ENCODE data around the gene KIF15. TPM values are rescaled to one million over a fixed set of nuclear protein-coding genes. Genes with fewer than 3 reads are reported as not detected.
A peak's percentile ranks its signal among the peaks of the same experiment; 100 is the strongest.
"Not testable (repeated sequence)": the region's sequence is repeated elsewhere in the genome, so short reads cannot be mapped to it uniquely, and the experiment has no call there.

The KIF15 gene
- total and polyA plus RNA-seq, 4 experiments from 2014 or later, result 0.19 to 0.38 TPM; not detected in 2

DNA sequence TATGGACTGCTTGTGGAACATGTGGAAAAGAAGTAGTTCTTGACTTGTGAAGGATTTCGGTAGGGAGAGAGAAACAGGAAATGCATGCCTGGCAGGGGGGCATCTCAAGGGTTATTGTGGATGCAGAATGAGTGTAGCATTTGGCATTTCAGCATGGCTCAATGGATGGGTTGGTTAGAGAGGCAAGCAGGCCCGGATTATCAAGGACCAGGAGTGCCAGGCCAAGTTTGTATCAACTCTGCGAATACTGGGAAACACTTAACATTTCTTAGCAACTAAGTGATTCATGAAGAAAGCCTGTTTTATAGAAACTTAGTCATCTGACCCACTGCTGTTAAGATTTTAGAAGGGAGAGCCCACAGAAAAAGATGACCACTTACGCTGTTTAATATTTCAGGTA, 33.6 kb downstream of the KIF15 start:
- Histone ChIP-seq H3K36me3 (ENCODE audit: insufficient read depth, low read length) (no peaks in the 10 kb centered on the region), H3K9me3 (ENCODE audit: control insufficient read depth in 1 of 2, low read length in 2 of 2) (no peaks in the 10 kb centered on the region), H3K27ac (ENCODE audit: low read depth, low read length) (no peak overlapping the region), H3K27me3 (ENCODE audit: insufficient read depth, low read length) (no peaks in the 10 kb centered on the region), H3K4me3 (ENCODE audit: low read length in 2 of 2) (no peak overlapping the region), H3K4me1 (ENCODE audit: insufficient read depth, low read length) (no peaks in the 10 kb centered on the region)
- ChIA-PET POLR2A (ENCODE audit: partially characterized antibody) (no interaction called here), CTCF (ENCODE audit: partially characterized antibody) (no interaction called here)
- intact Hi-C loops (cut with micrococcal nuclease), result no loop called here
- H3K27ac Mint-ChIP-seq, result peak overlapping the region in 1 of 7 donors; percentile 6
- no peaks in the 10 kb centered on the region for H3K27me3 Mint-ChIP-seq
- no peaks in the 10 kb centered on the region for H3K9me3 Mint-ChIP-seq
- no peaks in the 10 kb centered on the region for H3K36me3 Mint-ChIP-seq
- no peaks in the 10 kb centered on the region for H3K4me1 Mint-ChIP-seq
- H3K4me3 Mint-ChIP-seq, result no peak overlapping the region
- DNase-seq, result no peak

DNA sequence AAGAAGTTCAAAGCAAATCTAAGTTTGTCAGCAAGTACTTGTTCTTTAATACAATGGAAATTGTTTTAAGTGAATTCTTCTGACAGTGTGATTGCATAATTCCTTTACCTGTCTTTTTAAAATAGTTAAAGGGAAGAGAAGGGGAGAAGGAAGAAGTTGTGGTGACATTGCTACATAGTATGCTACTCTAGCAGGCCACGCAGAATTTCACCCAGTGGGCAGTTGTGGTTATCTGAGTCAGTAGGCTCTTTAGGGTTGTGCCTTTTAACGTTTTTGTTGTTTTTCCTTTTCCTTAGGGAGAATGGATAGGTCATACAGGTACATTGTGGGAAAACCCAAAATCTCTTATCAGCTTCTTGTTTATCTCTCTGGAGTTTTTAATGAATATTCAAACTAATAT, 40.4 kb downstream of the KIF15 start:
- Histone ChIP-seq H3K27me3 (ENCODE audit: insufficient read depth, low read length) (no peaks in the 10 kb centered on the region), H3K4me3 (ENCODE audit: low read length in 2 of 2) (no peak overlapping the region), H3K9me3 (ENCODE audit: control insufficient read depth in 1 of 2, low read length in 2 of 2) (no peaks in the 10 kb centered on the region), H3K36me3 (ENCODE audit: insufficient read depth, low read length) (no peaks in the 10 kb centered on the region), H3K27ac (ENCODE audit: low read depth, low read length) (no peak overlapping the region), H3K4me1 (ENCODE audit: insufficient read depth, low read length) (no peaks in the 10 kb centered on the region)
- DNase-seq, result no peak
- no peaks in the 10 kb centered on the region for H3K4me1 Mint-ChIP-seq
- no peaks in the 10 kb centered on the region for H3K36me3 Mint-ChIP-seq
- no peaks in the 10 kb centered on the region for H3K27me3 Mint-ChIP-seq
- ChIA-PET POLR2A (ENCODE audit: partially characterized antibody) (no interaction called here), CTCF (ENCODE audit: partially characterized antibody) (no interaction called here)
- no peak overlapping the region for H3K4me3 Mint-ChIP-seq
- intact Hi-C loops (cut with micrococcal nuclease), result no loop called here
- H3K27ac Mint-ChIP-seq, result no peak overlapping the region
- H3K9me3 Mint-ChIP-seq, result no peaks in the 10 kb centered on the region

- Mint-ChIP-seq H3K27me3 (no peaks in the 10 kb centered on the region), H3K27ac (no peak overlapping the region), H3K4me3 (no peak overlapping the region), H3K36me3 (no peaks in the 10 kb centered on the region), H3K9me3 (no peaks in the 10 kb centered on the region), H3K4me1 (no peaks in the 10 kb centered on the region)
- intact Hi-C loops (cut with micrococcal nuclease), result no loop called here
- H3K4me3 ChIP-seq (ENCODE audit: low read length in 2 of 2), result no peak overlapping the region
- H3K27ac ChIP-seq (ENCODE audit: low read depth, low read length), result no peak overlapping the region
- ChIA-PET POLR2A (ENCODE audit: partially characterized antibody) (no interaction called here), CTCF (ENCODE audit: partially characterized antibody) (no interaction called here)
- H3K4me1 ChIP-seq (ENCODE audit: insufficient read depth, low read length), result no peaks in the 10 kb centered on the region
- DNase-seq, result no peak
- no peaks in the 10 kb centered on the region for H3K36me3 ChIP-seq (ENCODE audit: insufficient read depth, low read length)
- no peaks in the 10 kb centered on the region for H3K9me3 ChIP-seq (ENCODE audit: control insufficient read depth in 1 of 2, low read length in 2 of 2)
- H3K27me3 ChIP-seq (ENCODE audit: insufficient read depth, low read length), result no peaks in the 10 kb centered on the region
Measured at GRCh38 chr3:44803298-44803697, 41.7 kb downstream of the KIF15 start.

DNA sequence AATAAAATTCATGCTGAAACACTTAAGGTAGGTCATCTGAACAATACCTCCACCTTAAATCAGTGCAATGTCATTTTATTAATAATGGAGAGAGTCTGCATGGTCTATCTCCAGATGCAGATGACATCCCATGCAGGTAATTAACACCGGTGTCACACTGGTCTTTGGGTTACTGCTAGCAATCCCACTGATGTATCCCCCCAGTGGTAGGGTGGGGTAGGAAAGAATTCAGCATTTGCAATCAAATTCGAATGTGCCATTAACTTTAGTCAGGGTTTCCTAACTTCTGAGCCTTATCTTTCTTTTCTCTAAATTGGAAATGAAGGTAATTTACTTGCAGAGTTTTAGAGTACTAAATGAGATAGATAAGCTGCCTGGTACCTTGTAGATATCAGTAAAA, 44.4 kb downstream of the KIF15 start:
- no peak overlapping the region for H3K4me3 Mint-ChIP-seq
- H3K27me3 ChIP-seq (ENCODE audit: insufficient read depth, low read length), result no peaks in the 10 kb centered on the region
- no peaks in the 10 kb centered on the region for H3K4me1 Mint-ChIP-seq
- no peak overlapping the region for H3K4me3 ChIP-seq (ENCODE audit: low read length in 2 of 2)
- H3K36me3 ChIP-seq (ENCODE audit: insufficient read depth, low read length), result no peaks in the 10 kb centered on the region
- no peaks in the 10 kb centered on the region for H3K27me3 Mint-ChIP-seq
- H3K9me3 Mint-ChIP-seq, result no peaks in the 10 kb centered on the region
- no peaks in the 10 kb centered on the region for H3K36me3 Mint-ChIP-seq
- H3K4me1 ChIP-seq (ENCODE audit: insufficient read depth, low read length), result no peaks in the 10 kb centered on the region
- intact Hi-C loops (cut with micrococcal nuclease), result no loop called here
- H3K27ac ChIP-seq (ENCODE audit: low read depth, low read length), result no peak overlapping the region
- H3K27ac Mint-ChIP-seq, result no peak overlapping the region
- ChIA-PET POLR2A (ENCODE audit: partially characterized antibody) (no interaction called here), CTCF (ENCODE audit: partially characterized antibody) (no interaction called here)
- no peaks in the 10 kb centered on the region for H3K9me3 ChIP-seq (ENCODE audit: control insufficient read depth in 1 of 2, low read length in 2 of 2)
- no peak for DNase-seq

DNA sequence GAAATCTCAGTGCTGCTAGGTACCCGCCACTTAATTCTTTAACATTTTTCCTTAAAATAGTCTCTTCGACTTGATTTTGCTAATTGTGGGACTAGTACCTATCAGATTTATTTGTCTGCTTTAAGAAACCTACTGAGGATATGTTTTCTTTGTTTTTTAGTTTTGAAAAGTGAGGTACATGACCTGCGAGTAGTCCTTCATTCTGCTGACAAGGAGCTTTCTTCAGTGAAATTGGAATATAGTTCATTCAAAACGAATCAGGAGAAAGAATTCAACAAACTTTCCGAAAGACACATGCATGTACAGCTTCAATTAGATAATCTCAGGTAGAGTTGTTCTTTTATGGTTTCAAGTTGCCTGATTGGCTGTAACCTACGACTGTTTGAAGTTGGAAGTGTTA, 53.2 kb downstream of the KIF15 start:
- Histone ChIP-seq H3K27ac (ENCODE audit: low read depth, low read length) (no peak overlapping the region), H3K4me3 (ENCODE audit: low read length in 2 of 2) (no peak overlapping the region), H3K9me3 (ENCODE audit: control insufficient read depth in 1 of 2, low read length in 2 of 2) (no peaks in the 10 kb centered on the region), H3K4me1 (ENCODE audit: insufficient read depth, low read length) (no peaks in the 10 kb centered on the region), H3K27me3 (ENCODE audit: insufficient read depth, low read length) (no peaks in the 10 kb centered on the region), H3K36me3 (ENCODE audit: insufficient read depth, low read length) (no peaks in the 10 kb centered on the region)
- no peaks in the 10 kb centered on the region for H3K4me1 Mint-ChIP-seq
- no peaks in the 10 kb centered on the region for H3K36me3 Mint-ChIP-seq
- no peak overlapping the region for H3K27ac Mint-ChIP-seq
- intact Hi-C loops (cut with micrococcal nuclease), result no loop called here
- H3K27me3 Mint-ChIP-seq, result no peaks in the 10 kb centered on the region
- no peak for DNase-seq
- ChIA-PET POLR2A (ENCODE audit: partially characterized antibody) (no interaction called here), CTCF (ENCODE audit: partially characterized antibody) (no interaction called here)
- H3K9me3 Mint-ChIP-seq, result peaks cover 0 to 6% (median 0%) of the 10 kb centered on the region in 8 donors
- no peak overlapping the region for H3K4me3 Mint-ChIP-seq

DNA sequence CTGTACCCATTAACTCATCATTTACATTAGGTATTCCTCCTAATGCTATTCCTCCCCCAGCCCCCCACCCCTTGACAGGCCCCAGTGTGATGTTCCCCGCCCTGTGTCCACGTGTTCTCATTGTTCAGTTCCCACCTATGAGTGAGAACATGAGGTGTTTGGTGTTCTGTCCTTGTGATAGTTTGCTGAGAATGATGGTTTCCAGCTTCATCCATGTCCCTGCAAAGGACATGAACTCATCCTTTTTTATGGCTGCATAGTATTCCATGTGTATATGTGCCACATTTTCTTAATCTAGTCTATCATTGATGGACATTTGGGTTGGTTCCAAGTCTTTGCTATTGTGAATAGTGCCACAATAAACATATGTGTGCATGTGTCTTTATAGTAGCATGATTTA, 54.7 kb downstream of the KIF15 start:
- H3K4me1 Mint-ChIP-seq; H3K36me3 Mint-ChIP-seq; CTCF ChIA-PET (ENCODE audit: partially characterized antibody); H3K27me3 ChIP-seq (ENCODE audit: insufficient read depth, low read length); H3K36me3 ChIP-seq (ENCODE audit: insufficient read depth, low read length); H3K9me3 Mint-ChIP-seq; H3K4me3 Mint-ChIP-seq; H3K27me3 Mint-ChIP-seq; DNase-seq; H3K27ac Mint-ChIP-seq; intact Hi-C loops (cut with micrococcal nuclease); H3K9me3 ChIP-seq (ENCODE audit: control insufficient read depth in 1 of 2, low read length in 2 of 2); H3K4me3 ChIP-seq (ENCODE audit: low read length in 2 of 2); POLR2A ChIA-PET (ENCODE audit: partially characterized antibody); H3K4me1 ChIP-seq (ENCODE audit: insufficient read depth, low read length); H3K27ac ChIP-seq (ENCODE audit: low read depth, low read length): not testable (repeated sequence)

DNA sequence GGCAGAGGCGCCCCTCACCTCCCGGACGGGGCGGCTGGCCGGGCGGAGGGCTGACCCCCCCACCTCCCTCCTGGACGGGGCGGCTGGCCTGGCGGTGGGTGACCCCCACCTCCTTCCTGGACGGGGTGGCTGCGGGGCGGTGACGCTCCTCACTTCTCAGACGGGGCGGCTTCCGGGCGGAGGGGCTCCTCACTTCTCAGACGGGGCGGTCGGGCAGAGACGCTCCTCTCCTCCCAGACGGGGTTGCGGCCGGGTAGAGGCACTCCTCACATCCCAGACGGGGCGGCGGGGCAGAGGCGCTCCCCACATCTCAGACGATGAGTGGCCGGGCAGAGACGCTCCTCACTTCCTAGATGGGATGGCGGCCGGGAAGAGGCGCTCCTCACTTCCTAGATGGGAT, 59.6 kb downstream of the KIF15 start:
- H3K9me3 Mint-ChIP-seq; H3K4me1 Mint-ChIP-seq; H3K9me3 ChIP-seq (ENCODE audit: control insufficient read depth in 1 of 2, low read length in 2 of 2); H3K27me3 ChIP-seq (ENCODE audit: insufficient read depth, low read length); H3K27me3 Mint-ChIP-seq; POLR2A ChIA-PET (ENCODE audit: partially characterized antibody); H3K36me3 ChIP-seq (ENCODE audit: insufficient read depth, low read length); intact Hi-C loops (cut with micrococcal nuclease); H3K36me3 Mint-ChIP-seq; H3K27ac ChIP-seq (ENCODE audit: low read depth, low read length); H3K27ac Mint-ChIP-seq; H3K4me3 ChIP-seq (ENCODE audit: low read length in 2 of 2); H3K4me1 ChIP-seq (ENCODE audit: insufficient read depth, low read length); CTCF ChIA-PET (ENCODE audit: partially characterized antibody); DNase-seq; H3K4me3 Mint-ChIP-seq: not testable (repeated sequence)

DNA sequence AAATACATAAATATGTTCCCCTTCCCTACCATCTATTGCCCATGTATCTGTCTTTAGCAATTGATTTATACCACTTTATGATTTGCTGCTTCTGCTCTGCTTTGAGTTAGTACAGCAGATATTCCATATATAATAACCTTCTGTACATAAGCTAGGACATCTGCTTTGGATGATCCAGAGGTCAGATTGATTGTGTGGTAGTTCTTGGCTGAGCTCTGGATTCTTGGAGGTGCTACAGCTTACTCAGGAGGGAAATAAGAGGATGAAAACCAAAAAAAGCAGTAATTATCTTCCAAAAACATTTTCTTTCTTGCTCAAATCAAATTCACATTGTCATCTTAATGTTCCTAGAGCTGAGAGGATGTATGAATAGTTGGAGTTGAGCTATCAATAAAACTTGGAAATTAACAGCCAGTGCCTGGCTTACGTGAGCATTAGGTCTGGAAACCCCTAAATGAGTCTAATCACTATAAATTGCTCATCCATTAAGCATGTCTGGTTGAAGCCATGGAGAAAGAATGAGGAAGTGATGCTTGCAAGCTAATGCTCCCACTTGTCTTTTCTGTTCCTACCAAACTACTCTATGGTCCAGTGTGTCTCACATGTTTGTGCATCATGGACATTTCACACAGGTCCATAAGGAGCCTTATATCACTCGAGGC, 63.8 kb downstream of the KIF15 start:
- H3K27ac Mint-ChIP-seq, result no peak overlapping the region
- no peaks in the 10 kb centered on the region for H3K9me3 ChIP-seq (ENCODE audit: control insufficient read depth in 1 of 2, low read length in 2 of 2)
- CTCF ChIA-PET (ENCODE audit: partially characterized antibody), result interaction anchor here (0.6 kb wide), 1 partner anchor 46 kb away, joined by 4 read pairs; no protein-coding TSS in a partner anchor
- H3K9me3 Mint-ChIP-seq, result peaks cover 0 to 4% (median 0%) of the 10 kb centered on the region in 8 donors
- no peaks in the 10 kb centered on the region for H3K4me1 Mint-ChIP-seq
- no peak overlapping the region for H3K4me3 Mint-ChIP-seq
- H3K4me1 ChIP-seq (ENCODE audit: insufficient read depth, low read length), result no peaks in the 10 kb centered on the region
- POLR2A ChIA-PET (ENCODE audit: partially characterized antibody), result no interaction called here
- H3K27ac ChIP-seq (ENCODE audit: low read depth, low read length), result no peak overlapping the region
- no peak overlapping the region for H3K4me3 ChIP-seq (ENCODE audit: low read length in 2 of 2)
- intact Hi-C loops (cut with micrococcal nuclease), result no loop called here
- no peaks in the 10 kb centered on the region for H3K27me3 Mint-ChIP-seq
- no peak for DNase-seq
- no peaks in the 10 kb centered on the region for H3K36me3 ChIP-seq (ENCODE audit: insufficient read depth, low read length)
- H3K36me3 Mint-ChIP-seq, result no peaks in the 10 kb centered on the region
- H3K27me3 ChIP-seq (ENCODE audit: insufficient read depth, low read length), result no peaks in the 10 kb centered on the region

Data from CD4-positive, alpha-beta memory T cell (primary cell).